Measurements from ENCODE around the gene OGFRL1. TPM values are rescaled to one million over a fixed set of nuclear protein-coding genes. Genes with fewer than 3 reads are reported as not detected.

The OGFRL1 gene
- total RNA-seq, 1 experiment from 2014 or later, result 5.4 TPM

DNA sequence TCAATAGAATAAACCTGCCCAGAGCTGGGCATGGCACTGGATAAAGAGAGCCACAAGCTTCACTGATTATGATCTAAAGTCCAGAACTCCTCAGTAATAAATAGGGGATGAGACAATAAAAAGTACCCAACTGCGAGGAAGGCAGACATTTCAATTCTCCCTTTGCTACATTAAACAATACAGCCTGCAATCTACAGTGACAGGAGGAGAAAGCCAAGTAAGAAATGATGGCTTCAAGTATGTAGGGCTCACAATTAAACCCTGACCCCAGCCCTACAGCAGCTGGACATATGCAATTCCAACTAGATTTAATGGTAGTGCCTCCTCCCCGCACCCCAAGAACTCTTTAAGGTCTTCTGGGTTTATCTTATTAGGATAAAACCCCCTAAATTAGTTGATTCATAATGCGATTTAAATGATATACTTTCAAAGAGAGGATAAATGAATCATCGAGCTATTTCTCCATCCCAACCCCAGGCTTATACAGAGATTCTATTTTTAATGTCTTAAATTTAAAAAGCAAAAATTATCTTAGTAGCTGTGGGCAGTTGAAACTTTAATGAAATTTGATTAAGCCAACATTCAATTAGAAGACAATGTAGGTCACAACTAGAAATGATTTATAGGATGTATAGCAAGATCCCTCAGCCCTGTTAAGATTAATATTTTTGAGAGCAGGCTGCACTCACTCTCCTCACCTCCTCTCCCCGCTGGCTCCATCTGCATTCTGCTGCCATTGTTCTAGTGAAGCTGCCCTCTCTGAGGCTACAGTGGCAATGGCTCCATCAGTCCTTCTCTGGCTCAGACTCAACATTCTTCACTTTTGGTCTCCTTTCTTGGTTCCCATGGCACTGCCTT lies 57.1 kb downstream of the OGFRL1 start:
- Mint-ChIP-seq H3K9me3 (0 out of 2 replicates have a peak, but pooled peaks cover 4% of the 10 kb centered on the region), H3K4me1 (peaks cover 10% of the 10 kb centered on the region), H3K36me3 (no peaks in the 10 kb centered on the region), H3K27ac (no peak overlapping the region), H3K4me3 (no peak overlapping the region), H3K27me3 (ENCODE audit: low read depth) (no peaks in the 10 kb centered on the region)
- DNase-seq (ENCODE audit: low spot score), result no peak
- CTCF ChIA-PET, result interaction anchor here (0.6 kb wide), 1 partner anchor 16 kb away, joined by 3 read pairs; no protein-coding TSS in a partner anchor
- no peak; the same call in 1 of the 2 replicates for ATAC-seq
- TF ChIP-seq ELF4 (CRISPR knock-in tag; IDR thresholded peaks at IDR 0.05; ENCODE audit: low read depth) (no peak), FOXJ3 (CRISPR knock-in tag; IDR thresholded peaks at IDR 0.05; ENCODE audit: borderline replicate concordance) (no peak)
- POLR2A ChIA-PET, result no interaction called here

- H3K27me3 Mint-ChIP-seq (ENCODE audit: low read depth), result no peaks in the 10 kb centered on the region
- TF ChIP-seq FOXJ3 (CRISPR knock-in tag; IDR thresholded peaks at IDR 0.05; ENCODE audit: borderline replicate concordance), result no peak
- TF ChIP-seq ZNF219 (CRISPR knock-in tag; IDR thresholded peaks at IDR 0.05; ENCODE audit: borderline replicate concordance), result no peak
- TF ChIP-seq JUN (CRISPR knock-in tag; IDR thresholded peaks at IDR 0.05), result no peak
- TF ChIP-seq STAT6 (CRISPR knock-in tag; conservative IDR thresholded peaks at IDR 0.05; ENCODE audit: low read depth), result no peak
- TF ChIP-seq MYBL2 (CRISPR knock-in tag; IDR thresholded peaks at IDR 0.05), result no peak
- no peak for TF ChIP-seq ZNF671 (CRISPR knock-in tag; IDR thresholded peaks at IDR 0.05)
- no peak for TF ChIP-seq ATF3 (CRISPR knock-in tag; conservative IDR thresholded peaks at IDR 0.05)
- TF ChIP-seq NFYB (CRISPR knock-in tag; conservative IDR thresholded peaks at IDR 0.05; ENCODE audit: low read depth), result no peak
- no peak for TF ChIP-seq NR2C2 (CRISPR knock-in tag; IDR thresholded peaks at IDR 0.05)
- TF ChIP-seq ETV6 (CRISPR knock-in tag; IDR thresholded peaks at IDR 0.05), result no peak
- TF ChIP-seq, protein P1, sequence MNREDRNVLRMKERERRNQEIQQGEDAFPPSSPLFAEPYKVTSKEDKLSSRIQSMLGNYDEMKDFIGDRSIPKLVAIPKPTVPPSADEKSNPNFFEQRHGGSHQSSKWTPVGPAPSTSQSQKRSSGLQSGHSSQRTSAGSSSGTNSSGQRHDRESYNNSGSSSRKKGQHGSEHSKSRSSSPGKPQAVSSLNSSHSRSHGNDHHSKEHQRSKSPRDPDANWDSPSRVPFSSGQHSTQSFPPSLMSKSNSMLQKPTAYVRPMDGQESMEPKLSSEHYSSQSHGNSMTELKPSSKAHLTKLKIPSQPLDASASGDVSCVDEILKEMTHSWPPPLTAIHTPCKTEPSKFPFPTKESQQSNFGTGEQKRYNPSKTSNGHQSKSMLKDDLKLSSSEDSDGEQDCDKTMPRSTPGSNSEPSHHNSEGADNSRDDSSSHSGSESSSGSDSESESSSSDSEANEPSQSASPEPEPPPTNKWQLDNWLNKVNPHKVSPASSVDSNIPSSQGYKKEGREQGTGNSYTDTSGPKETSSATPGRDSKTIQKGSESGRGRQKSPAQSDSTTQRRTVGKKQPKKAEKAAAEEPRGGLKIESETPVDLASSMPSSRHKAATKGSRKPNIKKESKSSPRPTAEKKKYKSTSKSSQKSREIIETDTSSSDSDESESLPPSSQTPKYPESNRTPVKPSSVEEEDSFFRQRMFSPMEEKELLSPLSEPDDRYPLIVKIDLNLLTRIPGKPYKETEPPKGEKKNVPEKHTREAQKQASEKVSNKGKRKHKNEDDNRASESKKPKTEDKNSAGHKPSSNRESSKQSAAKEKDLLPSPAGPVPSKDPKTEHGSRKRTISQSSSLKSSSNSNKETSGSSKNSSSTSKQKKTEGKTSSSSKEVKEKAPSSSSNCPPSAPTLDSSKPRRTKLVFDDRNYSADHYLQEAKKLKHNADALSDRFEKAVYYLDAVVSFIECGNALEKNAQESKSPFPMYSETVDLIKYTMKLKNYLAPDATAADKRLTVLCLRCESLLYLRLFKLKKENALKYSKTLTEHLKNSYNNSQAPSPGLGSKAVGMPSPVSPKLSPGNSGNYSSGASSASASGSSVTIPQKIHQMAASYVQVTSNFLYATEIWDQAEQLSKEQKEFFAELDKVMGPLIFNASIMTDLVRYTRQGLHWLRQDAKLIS (CRISPR knock-in tag; IDR thresholded peaks at IDR 0.05; ENCODE audit: borderline replicate concordance), result no peak
- ChIA-PET POLR2A (no interaction called here), CTCF (interaction anchor here (0.6 kb wide), 1 partner anchor 17 kb away, joined by 3 read pairs; no protein-coding TSS in a partner anchor)
- no peaks in the 10 kb centered on the region for H3K36me3 Mint-ChIP-seq
- H3K4me1 Mint-ChIP-seq, result peaks cover 10% of the 10 kb centered on the region
- no peak for ATAC-seq
- H3K9me3 Mint-ChIP-seq, result 0 out of 2 replicates have a peak, but pooled peaks cover 4% of the 10 kb centered on the region
- DNase-seq (ENCODE audit: low spot score), result no peak
- no peak overlapping the region for H3K4me3 Mint-ChIP-seq
- no peak overlapping the region for H3K27ac Mint-ChIP-seq
Observed at GRCh38 chr6:71346334-71346694, 57.7 kb downstream of the OGFRL1 start.

DNA sequence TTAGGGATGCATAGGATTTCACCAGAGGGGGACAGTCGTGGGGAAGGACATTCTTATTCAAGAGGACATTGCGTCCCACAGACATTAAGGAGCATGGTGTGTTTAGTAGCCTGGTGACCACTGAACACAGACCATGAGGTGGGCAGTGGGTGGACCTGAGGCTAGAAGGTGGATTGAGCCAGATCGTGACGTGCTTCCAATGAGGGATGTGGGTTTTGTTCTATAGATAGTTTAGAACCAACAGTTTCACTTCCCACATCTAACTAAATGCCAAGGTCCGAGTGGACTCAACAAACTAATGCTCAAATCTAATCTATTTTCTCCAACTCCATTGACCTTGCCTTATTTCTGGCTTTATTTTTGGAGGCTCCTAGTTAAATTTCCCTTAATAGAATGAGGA lies 58.5 kb downstream of the OGFRL1 start:
- no peaks in the 10 kb centered on the region for H3K36me3 Mint-ChIP-seq
- DNase-seq (ENCODE audit: low spot score), result no peak
- no peak overlapping the region for H3K4me3 Mint-ChIP-seq
- H3K27me3 Mint-ChIP-seq (ENCODE audit: low read depth), result no peaks in the 10 kb centered on the region
- H3K9me3 Mint-ChIP-seq, result 0 out of 2 replicates have a peak, but pooled peaks cover 4% of the 10 kb centered on the region
- peaks cover 7% of the 10 kb centered on the region for H3K4me1 Mint-ChIP-seq
- POLR2A ChIA-PET, result no interaction called here
- CTCF ChIA-PET, result no interaction called here
- no peak for TF ChIP-seq ESRRA (CRISPR knock-in tag; IDR thresholded peaks at IDR 0.05; ENCODE audit: borderline replicate concordance)
- TF ChIP-seq IRF1 (CRISPR knock-in tag; IDR thresholded peaks at IDR 0.05), result no peak
- no peak for TF ChIP-seq ETV6 (CRISPR knock-in tag; IDR thresholded peaks at IDR 0.05)
- no peak for TF ChIP-seq EMX1 (CRISPR knock-in tag; IDR thresholded peaks at IDR 0.05)
- no peak for TF ChIP-seq NFE2L1 (CRISPR knock-in tag; IDR thresholded peaks at IDR 0.05)
- TF ChIP-seq CREM (CRISPR knock-in tag; IDR thresholded peaks at IDR 0.05), result no peak
- TF ChIP-seq SOX15 (CRISPR knock-in tag; IDR thresholded peaks at IDR 0.05), result no peak
- no peak overlapping the region for H3K27ac Mint-ChIP-seq
- no peak for ATAC-seq

All from WTC11 (cell line).